Measurements from ENCODE around the gene SKAP2. TPM values are rescaled to one million over a fixed set of nuclear protein-coding genes. Genes with fewer than 3 reads are reported as not detected.
A peak's percentile ranks its signal among the peaks of the same experiment; 100 is the strongest.

Gene SKAP2
- total RNA-seq = 45.9 TPM
- long read RNA-seq, transcript SKAP2-201 (13 exons, 3,998 nt) = major isoform, 97 of 119 reads
- long read RNA-seq, partial matches to known transcripts = 6 of 119 reads
- long read RNA-seq, other reads (novel, unspliced or antisense) = 16 of 119 reads

- peak; percentile 100 for DNase-seq (ENCODE audit: low spot score)
Measured at GRCh38 chr7:26864309-26865093, at the start of gene SKAP2. Gene SKAP2, minus strand, starts transcription at chr7:26864590. Its CDS starts 161 bp downstream, at chr7:26864429.

- DNase-seq (ENCODE audit: low spot score) = no peak
Measured at GRCh38 chr7:26912933-26913536, 48.6 kb upstream of the SKAP2 start.

GRCh38 chr7:26912338-26912737 lies 47.9 kb upstream of the SKAP2 start:
- no peak for DNase-seq (ENCODE audit: low spot score)

GRCh38 chr7:26910221-26910620 lies 45.8 kb upstream of the SKAP2 start:
- DNase-seq (ENCODE audit: low spot score) = no peak

- no peak for DNase-seq (ENCODE audit: low spot score)
Measured at GRCh38 chr7:26900251-26900650, 35.9 kb upstream of the SKAP2 start.

- no peak for DNase-seq (ENCODE audit: low spot score)
Measured at GRCh38 chr7:26899519-26899918, 35.1 kb upstream of the SKAP2 start.

- no peak for DNase-seq (ENCODE audit: low spot score)
Measured at GRCh38 chr7:26898891-26899290, 34.5 kb upstream of the SKAP2 start.

- no peak for DNase-seq (ENCODE audit: low spot score)
Measured at GRCh38 chr7:26897928-26898327, 33.5 kb upstream of the SKAP2 start.

GRCh38 chr7:26891400-26892350 lies 27.3 kb upstream of the SKAP2 start:
- DNase-seq (ENCODE audit: low spot score) = no peak

GRCh38 chr7:26880852-26881251 lies 16.5 kb upstream of the SKAP2 start:
- no peak for DNase-seq (ENCODE audit: low spot score)

GRCh38 chr7:26879671-26880070 lies 15.3 kb upstream of the SKAP2 start:
- DNase-seq (ENCODE audit: low spot score) = no peak

- no peak for DNase-seq (ENCODE audit: low spot score)
Measured at GRCh38 chr7:26868841-26869495, 4.6 kb upstream of the SKAP2 start.

GRCh38 chr7:26865094-26865388 lies 651 bp upstream of the SKAP2 start:
- DNase-seq (ENCODE audit: low spot score) = no peak

- no peak for DNase-seq (ENCODE audit: low spot score)
Measured at GRCh38 chr7:26863518-26864308, 677 bp downstream of the SKAP2 start.

GRCh38 chr7:26862834-26863233 lies 1.6 kb downstream of the SKAP2 start:
- DNase-seq (ENCODE audit: low spot score) = no peak

GRCh38 chr7:26861050-26861449 lies 3.3 kb downstream of the SKAP2 start:
- no peak for DNase-seq (ENCODE audit: low spot score)

- no peak for DNase-seq (ENCODE audit: low spot score)
Measured at GRCh38 chr7:26860361-26860760, 4.0 kb downstream of the SKAP2 start.

- no peak for DNase-seq (ENCODE audit: low spot score)
Measured at GRCh38 chr7:26859720-26860119, 4.7 kb downstream of the SKAP2 start.

- DNase-seq (ENCODE audit: low spot score) = no peak
Measured at GRCh38 chr7:26858735-26859134, 5.7 kb downstream of the SKAP2 start.

GRCh38 chr7:26858241-26858715 lies 6.1 kb downstream of the SKAP2 start:
- DNase-seq (ENCODE audit: low spot score) = no peak
